Kidney (tissue), 14 donors: ENCODE measurements around the gene STYXL1. TPM values are rescaled to one million over a fixed set of nuclear protein-coding genes. Genes with fewer than 3 reads are reported as not detected.

Experiments
- DNase-seq, 5 donors: peaks; one replicate each; pipeline ENCODE4 v3.0.0-alpha.2; 2013 to 2020
- FAIRE-seq: peaks from 2 replicates; lab custom pipeline; 2012; peaks lifted over from hg19 to GRCh38; lab: Jason Lieb, UNC
- H3K27ac ChIP-seq, 2 donors: one replicate each; pipeline ENCODE4 v1.7.0; 2013; ENCODE audit warnings: low read depth in 2 of 2, low read length in 2 of 2, inconsistent platforms in 1 of 2
- H3K27me3 ChIP-seq: one replicate; pipeline ENCODE4 v1.7.1; 2013; ENCODE audit warnings: low read length, inconsistent platforms; ENCODE audit not compliant: control insufficient read depth, insufficient read depth
- H3K36me3 ChIP-seq, 3 donors: one replicate each; pipeline versions ENCODE4 v1.7.0 to v1.7.1; 2013; ENCODE audit warnings: low read length in 3 of 3, control low read depth in 1 of 3, inconsistent platforms in 1 of 3; ENCODE audit not compliant: insufficient read depth in 3 of 3, control insufficient read depth in 2 of 3
- H3K4me1 ChIP-seq, 3 donors: one replicate each; pipeline versions ENCODE4 v1.7.0 to v1.7.1; 2013; ENCODE audit warnings: low read length in 3 of 3, inconsistent platforms in 1 of 3, low read depth in 1 of 3; ENCODE audit not compliant: control insufficient read depth in 2 of 3, insufficient read depth in 2 of 3
- H3K4me3 ChIP-seq, 3 donors: one replicate each; pipeline versions ENCODE4 v1.7.0 to v1.8.1; 2013; ENCODE audit warnings: low read length in 3 of 3, control low read depth in 1 of 3, inconsistent platforms in 1 of 3
- H3K9ac ChIP-seq, 3 donors: one replicate each; pipeline versions ENCODE4 v1.7.0 to v1.7.1; 2013; ENCODE audit warnings: low read length in 3 of 3, control low read depth in 1 of 3, inconsistent platforms in 1 of 3
- H3K9me3 ChIP-seq, 3 donors: one replicate each; pipeline versions ENCODE4 v1.7.0 to v1.7.1; 2013; ENCODE audit warnings: low read length in 3 of 3, control low read depth in 1 of 3, inconsistent platforms in 1 of 3; ENCODE audit not compliant: control insufficient read depth in 2 of 3, insufficient read depth in 1 of 3
- CTCF ChIP-seq: IDR thresholded peaks from 3 replicates; pipeline ENCODE4 v1.5.1; 2012; ENCODE audit warnings: mild to moderate bottlenecking, moderate library complexity, borderline replicate concordance; ENCODE audit not compliant: insufficient read depth; ENCODE audit errors: extremely low read depth
- intact Hi-C: fragments of 100-400 bp; cut with DNase I; formaldehyde crosslinking; loops from one replicate; pipeline ENCODE4 v1.11.1; 2022
- polyA plus RNA-seq: library from polyadenylated mRNA; stranded (reverse); fragments of 350-450 nt; fragmentation: Illumina TruSeq; extraction: RNeasy Lipid Tissue Mini Kit (QIAGEN cat#74804); gene quantifications from one replicate; pipeline ENCODE4 v1.2.3, GENCODE V29; 2014; ENCODE audit warnings: low read depth, low replicate concordance; ENCODE audit not compliant: insufficient read depth
- total RNA-seq: library from RNA; stranded (reverse); fragmentation: NEBNext Ultra II Directional; extraction: Animal tissue kit (Norgen Biotek cat#: 25700); gene quantifications from one replicate; pipeline ENCODE4 v1.2.1, GENCODE V29; 2021
- donor health status: control.
- donor health status: control.
- donor health status: control.
- donor health status: control.
- donor health status: control.
- donor health status: DM: yes; HTN: yes; CAD: no.
- donor health status: Normal renal cell carcinoma (clear cell type).

STYXL1 gene
- total and polyA plus RNA-seq, 2 donors from 2014 or later: 29.9 to 55.5 TPM

GRCh38 chr7:76002139-76002538, 45.7 kb downstream of the STYXL1 start:
- H3K4me3 ChIP-seq: no peak overlapping the region
- no peaks in the 10 kb centered on the region for H3K9me3 ChIP-seq
- no peak overlapping the region for H3K9ac ChIP-seq
- H3K27ac ChIP-seq: no peak overlapping the region
- TF ChIP-seq CTCF: no peak
- H3K27me3 ChIP-seq: no peaks in the 10 kb centered on the region
- FAIRE-seq (no peak), DNase-seq (no peak)
- intact Hi-C loops: no loop called here
- H3K36me3 ChIP-seq: peaks cover 0 to 13% (median 7%) of the 10 kb centered on the region in 3 donors
- no peaks in the 10 kb centered on the region for H3K4me1 ChIP-seq

GRCh38 chr7:76000566-76000965, 47.2 kb downstream of the STYXL1 start:
- peak in 2 of 5 donors; percentile 13 to 39 for DNase-seq
- H3K36me3 ChIP-seq: peaks cover 0 to 13% (median 7%) of the 10 kb centered on the region in 3 donors

GRCh38 chr7:75998038-75998437, 49.8 kb downstream of the STYXL1 start:
- Histone ChIP-seq H3K36me3 (peaks cover 0 to 5% (median 2%) of the 10 kb centered on the region in 3 donors), H3K9me3 (no peaks in the 10 kb centered on the region), H3K27me3 (no peaks in the 10 kb centered on the region), H3K4me3 (no peak overlapping the region), H3K9ac (no peak overlapping the region), H3K27ac (no peak overlapping the region), H3K4me1 (peaks cover 0 to 11% (median 0%) of the 10 kb centered on the region in 3 donors)
- intact Hi-C loops: no loop called here
- FAIRE-seq: no peak
- no peak for TF ChIP-seq CTCF
- DNase-seq: no peak

More at GRCh38 chr7:76000566-76000965, 47.2 kb downstream of the STYXL1 start:
- FAIRE-seq: no peak
- Histone ChIP-seq H3K9ac (no peak overlapping the region), H3K27me3 (no peaks in the 10 kb centered on the region), H3K9me3 (no peaks in the 10 kb centered on the region), H3K4me1 (no peaks in the 10 kb centered on the region), H3K4me3 (no peak overlapping the region), H3K27ac (no peak overlapping the region)
- intact Hi-C loops: no loop called here
- no peak for TF ChIP-seq CTCF

GRCh38 chr7:75996476-75996875, 51.3 kb downstream of the STYXL1 start:
- H3K4me3 ChIP-seq: no peak overlapping the region
- no peak overlapping the region for H3K27ac ChIP-seq
- H3K9me3 ChIP-seq: no peaks in the 10 kb centered on the region
- intact Hi-C loops: no loop called here
- DNase-seq (no peak), FAIRE-seq (no peak)
- H3K4me1 ChIP-seq: peaks cover 0 to 12% (median 0%) of the 10 kb centered on the region in 3 donors
- H3K9ac ChIP-seq: no peak overlapping the region
- H3K36me3 ChIP-seq: peaks cover 0 to 3% (median 0%) of the 10 kb centered on the region in 3 donors
- TF ChIP-seq CTCF: no peak
- no peaks in the 10 kb centered on the region for H3K27me3 ChIP-seq
